Measurements from ENCODE around the gene SNCB. TPM values are rescaled to one million over a fixed set of nuclear protein-coding genes. Genes with fewer than 3 reads are reported as not detected.

SNCB gene
- total and polyA plus RNA-seq, 2 of the 13 experiments (the other 11 are each of a cell fraction or from before 2014, with no cell fraction given) = not detected

- no peak overlapping the region for H3K9ac ChIP-seq (ENCODE audit: insufficient read depth, low read depth, low read length)
- H3K9me3 ChIP-seq (ENCODE audit: low read length) = no peaks in the 10 kb centered on the region
- 32% methylated on average over 7 of the region's 7 CpGs for WGBS (ENCODE audit: low lambda C conversion rate)
- FAIRE-seq = no peak
- TF ChIP-seq NCOA1 (CRISPR knock-in tag; IDR thresholded peaks at IDR 0.05) (no peak), ZFP36L2 (CRISPR knock-in tag; IDR thresholded peaks at IDR 0.05) (no peak), ZNF572 (CRISPR knock-in tag; IDR thresholded peaks at IDR 0.05) (no peak), NR2F2 (IDR thresholded peaks at IDR 0.05; ENCODE audit: borderline replicate concordance, low read depth) (no peak), KLF16 (CRISPR knock-in tag; IDR thresholded peaks at IDR 0.05) (no peak), ZNF546 (CRISPR knock-in tag; conservative IDR thresholded peaks at IDR 0.05) (no peak), ZNF136 (CRISPR knock-in tag; IDR thresholded peaks at IDR 0.05; ENCODE audit: low read depth) (no peak), ZNF652 (CRISPR knock-in tag; IDR thresholded peaks at IDR 0.05; ENCODE audit: borderline replicate concordance, low read depth) (no peak), HDAC1 (CRISPR knock-in tag; IDR thresholded peaks at IDR 0.05) (no peak), MAFG (CRISPR knock-in tag; IDR thresholded peaks at IDR 0.05) (no peak), POLR2A (IDR thresholded peaks at IDR 0.05; ENCODE audit: insufficient read depth in 1 of 2, low read depth in 2 of 2, low read length in 2 of 2) (no peak), SAP130 (CRISPR knock-in tag; IDR thresholded peaks at IDR 0.05; ENCODE audit: low read depth) (no peak), SRSF1 (optimal IDR thresholded peaks at IDR 0.05; ENCODE audit: low read depth, low read length) (no peak), NR0B2 (CRISPR knock-in tag; IDR thresholded peaks at IDR 0.05) (no peak)
- TF ChIP-seq, protein P1, sequence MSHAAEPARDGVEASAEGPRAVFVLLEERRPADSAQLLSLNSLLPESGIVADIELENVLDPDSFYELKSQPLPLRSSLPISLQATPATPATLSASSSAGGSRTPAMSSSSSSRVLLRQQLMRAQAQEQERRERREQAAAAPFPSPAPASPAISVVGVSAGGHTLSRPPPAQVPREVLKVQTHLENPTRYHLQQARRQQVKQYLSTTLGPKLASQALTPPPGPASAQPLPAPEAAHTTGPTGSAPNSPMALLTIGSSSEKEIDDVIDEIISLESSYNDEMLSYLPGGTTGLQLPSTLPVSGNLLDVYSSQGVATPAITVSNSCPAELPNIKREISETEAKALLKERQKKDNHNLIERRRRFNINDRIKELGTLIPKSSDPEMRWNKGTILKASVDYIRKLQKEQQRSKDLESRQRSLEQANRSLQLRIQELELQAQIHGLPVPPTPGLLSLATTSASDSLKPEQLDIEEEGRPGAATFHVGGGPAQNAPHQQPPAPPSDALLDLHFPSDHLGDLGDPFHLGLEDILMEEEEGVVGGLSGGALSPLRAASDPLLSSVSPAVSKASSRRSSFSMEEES (CRISPR knock-in tag; IDR thresholded peaks at IDR 0.05) = no peak
- DNase-seq (ENCODE audit: low spot score) = no peak
- BruUV-seq (replicated peaks) = no TSS peak
- no peaks in the 10 kb centered on the region for H3K79me2 ChIP-seq (ENCODE audit: insufficient read depth, low read length)
- H3K36me3 ChIP-seq (replicated peaks in 1 of 2; ENCODE audit: control insufficient read depth in 1 of 2, insufficient read depth in 2 of 2, low read length in 2 of 2) = no peaks in the 10 kb centered on the region
- H3K27ac ChIP-seq (ENCODE audit: extremely low read length, insufficient read depth, low read length) = no peak overlapping the region
- peaks cover 14% of the 10 kb centered on the region for H3K4me1 ChIP-seq (ENCODE audit: insufficient read depth, low read length)
- H2AFZ ChIP-seq (ENCODE audit: low read length) = no peak overlapping the region
- H4K20me1 ChIP-seq (ENCODE audit: insufficient read depth, low read length) = no peaks in the 10 kb centered on the region
- intact Hi-C loops (cut with micrococcal nuclease; ENCODE audit: unreplicated experiment) = loop anchor here (2.0 to 5.0 kb wide), 2 partner anchors 153 to 299 kb away; partner anchors contain the start of gene UNC5A
- ChIA-PET POLR2A (no interaction called here), CTCF (ENCODE audit: low intra/inter-chr PET ratio, low total read pairs) (no interaction called here)
- H3K4me3 ChIP-seq (replicated peaks in 1 of 3; ENCODE audit: insufficient read depth in 1 of 3, low read depth in 2 of 3, low read length in 3 of 3) = no peak overlapping the region
- H3K4me2 ChIP-seq (ENCODE audit: low read depth, low read length) = peak overlapping the region; percentile 64; the same call in 1 of the 2 replicates
- in situ Hi-C loops (cut with HindIII; ENCODE audit: extremely low pct_ligation_motif_present, low pct_unique_long_range_greater_than_20kb) = no loop called here
- peaks cover 2 to 4% of the 10 kb centered on the region in 2 experiments; a peak in 2 of 5 replicates for H3K27me3 ChIP-seq (ENCODE audit: control insufficient read depth in 1 of 2, insufficient read depth in 2 of 2, low read length in 2 of 2)
- no peak for ATAC-seq
Observed at GRCh38 chr5:176659512-176659839, 29.1 kb upstream of the SNCB start.
